H9 (cell line): ENCODE data around the gene GABRB3. TPM values are rescaled to one million over a fixed set of nuclear protein-coding genes. Genes with fewer than 3 reads are reported as not detected.
A peak's percentile ranks its signal among the peaks of the same experiment; 100 is the strongest.

ENCODE experiments used
- DNase-seq: peaks from one replicate; pipeline ENCODE4 v3.0.0-alpha.2; 2017
- H2AFZ ChIP-seq: one replicate; pipeline ENCODE4 v1.6.1; 2013; ENCODE audit warnings: mild to moderate bottlenecking, low read length, control low read depth, moderate library complexity
- H2AK5ac ChIP-seq: 2 replicates; pipeline ENCODE4 v1.6.1; 2013; ENCODE audit warnings: low read length, control low read depth, mixed read lengths; ENCODE audit not compliant: insufficient read length
- H2BK120ac ChIP-seq: one replicate; pipeline ENCODE4 v1.6.1; 2013; ENCODE audit warnings: low read depth, mild to moderate bottlenecking, low read length, control low read depth, inconsistent platforms; ENCODE audit not compliant: poor library complexity, severe bottlenecking
- H2BK12ac ChIP-seq: 2 replicates; pipeline ENCODE4 v1.6.1; 2013; ENCODE audit warnings: low read length, control low read depth, mixed read lengths, low read depth; ENCODE audit not compliant: insufficient read length
- H2BK15ac ChIP-seq: 2 replicates; pipeline ENCODE4 v1.6.1; 2013; ENCODE audit warnings: low read depth, low read length, control low read depth
- H2BK20ac ChIP-seq: one replicate; pipeline ENCODE4 v1.6.1; 2013; ENCODE audit warnings: low read depth, mild to moderate bottlenecking, low read length, control low read depth, inconsistent platforms; ENCODE audit not compliant: poor library complexity, severe bottlenecking
- H2BK5ac ChIP-seq: 2 replicates; pipeline ENCODE4 v1.6.1; 2013; ENCODE audit warnings: low read length, control low read depth, mixed read lengths; ENCODE audit not compliant: insufficient read length
- H3K14ac ChIP-seq: 2 replicates; pipeline ENCODE4 v1.6.1; 2013; ENCODE audit warnings: low read length, control low read depth; ENCODE audit not compliant: insufficient read depth
- H3K18ac ChIP-seq: 2 replicates; pipeline ENCODE4 v1.6.1; 2013; ENCODE audit warnings: low read depth, mild to moderate bottlenecking, mixed read lengths, low read length, control low read depth; ENCODE audit not compliant: insufficient read length
- H3K23ac ChIP-seq: 2 replicates; pipeline ENCODE4 v1.6.1; 2013; ENCODE audit warnings: low read length, control low read depth, mixed read lengths, low read depth; ENCODE audit not compliant: insufficient read length
- H3K23me2 ChIP-seq: 2 replicates; pipeline ENCODE4 v1.6.1; 2013; ENCODE audit warnings: low read depth, mild to moderate bottlenecking, mixed read lengths, low read length, control low read depth; ENCODE audit not compliant: insufficient read length, poor library complexity, severe bottlenecking
- H3K27ac ChIP-seq: 2 replicates; pipeline ENCODE4 v1.5.1; 2013; ENCODE audit warnings: low read length, control low read depth, mixed read lengths, low read depth; ENCODE audit not compliant: insufficient read length
- H3K27me3 ChIP-seq: 2 replicates; pipeline ENCODE4 v1.6.1; 2013; ENCODE audit warnings: low read length, control low read depth, inconsistent platforms; ENCODE audit not compliant: insufficient read depth
- H3K4ac ChIP-seq: 2 replicates; pipeline ENCODE4 v1.6.1; 2013; ENCODE audit warnings: low read depth, mild to moderate bottlenecking, control low read depth, inconsistent platforms, low read length, moderate library complexity
- H3K4me1 ChIP-seq: 2 replicates; pipeline ENCODE4 v1.6.1; 2013; ENCODE audit warnings: low read length, control low read depth, inconsistent platforms; ENCODE audit not compliant: insufficient read depth
- H3K4me2 ChIP-seq: 2 replicates; pipeline ENCODE4 v1.6.1; 2013; ENCODE audit warnings: low read length, control low read depth, mixed read lengths; ENCODE audit not compliant: insufficient read length, insufficient read depth
- H3K56ac ChIP-seq: 2 replicates; pipeline ENCODE4 v1.6.1; 2013; ENCODE audit warnings: low read depth, mild to moderate bottlenecking, mixed read lengths, low read length, control low read depth; ENCODE audit not compliant: insufficient read length
- H3K79me1 ChIP-seq: 2 replicates; pipeline ENCODE4 v1.6.1; 2013; ENCODE audit warnings: low read depth, mild to moderate bottlenecking, moderate library complexity, low read length, control low read depth, inconsistent platforms; ENCODE audit not compliant: insufficient read depth, poor library complexity, severe bottlenecking
- H3K79me2 ChIP-seq: 2 replicates; pipeline ENCODE4 v1.6.1; 2013; ENCODE audit warnings: low read length, control low read depth, inconsistent platforms; ENCODE audit not compliant: insufficient read depth
- H3K9ac ChIP-seq: 2 replicates; pipeline ENCODE4 v1.6.1; 2013; ENCODE audit warnings: low read length, control low read depth, mixed read lengths; ENCODE audit not compliant: insufficient read length; ENCODE audit errors: extremely low read depth
- H3K9me3 ChIP-seq: one replicate; pipeline ENCODE4 v1.6.1; 2013; ENCODE audit warnings: low read depth, low read length, inconsistent platforms; ENCODE audit not compliant: control insufficient read depth
- H3T11ph ChIP-seq: one replicate; pipeline ENCODE4 v1.6.1; 2013; ENCODE audit warnings: mild to moderate bottlenecking, low read length, control low read depth, inconsistent platforms
- H4K20me1 ChIP-seq: one replicate; pipeline ENCODE4 v1.6.1; 2013; ENCODE audit not compliant: control insufficient read depth, insufficient read length, insufficient read depth
- H4K5ac ChIP-seq: 2 replicates; pipeline ENCODE4 v1.6.1; 2013; ENCODE audit warnings: low read depth, mild to moderate bottlenecking, mixed read lengths, low read length, control low read depth; ENCODE audit not compliant: insufficient read length
- H4K8ac ChIP-seq: replicated peaks from 2 replicates; pipeline ENCODE4 v1.6.1; 2013; ENCODE audit warnings: low read length, control low read depth, mixed read lengths, low read depth; ENCODE audit not compliant: insufficient read length
- H4K91ac ChIP-seq: 2 replicates; pipeline ENCODE4 v1.6.1; 2013; ENCODE audit warnings: low read depth, mild to moderate bottlenecking, moderate library complexity, mixed read lengths, low read length, control low read depth; ENCODE audit not compliant: insufficient read length
- H3K27ac Mint-ChIP-seq, 3 experiments: 2 replicates in 2 of 3; 3 replicates in 1 of 3; pipeline ENCODE4 v1.8.0; 2020 to 2021; ENCODE audit warnings: mixed read lengths in 3 of 3, mild to moderate bottlenecking in 1 of 3, moderate library complexity in 1 of 3
- H3K27me3 Mint-ChIP-seq: 2 replicates; pipeline ENCODE4 v1.8.0; 2021; ENCODE audit warnings: low read depth, mild to moderate bottlenecking, moderate library complexity, mixed read lengths
- H3K36me3 Mint-ChIP-seq, 3 experiments: 2 replicates in 2 of 3; 3 replicates in 1 of 3; pipeline ENCODE4 v1.8.0; 2020 to 2021; ENCODE audit warnings: low read depth in 3 of 3, mixed read lengths in 3 of 3; ENCODE audit not compliant: insufficient read depth in 1 of 3
- H3K4me1 Mint-ChIP-seq, 2 experiments: 2 replicates each; pipeline ENCODE4 v1.8.0; 2020; ENCODE audit warnings: mixed read lengths in 2 of 2
- H3K4me3 Mint-ChIP-seq, 2 experiments: 2 replicates in 1 of 2; 3 replicates in 1 of 2; pipeline ENCODE4 v1.8.0; 2020 to 2021; ENCODE audit warnings: mild to moderate bottlenecking in 2 of 2, mixed read lengths in 2 of 2, moderate library complexity in 1 of 2
- H3K9me3 Mint-ChIP-seq, 2 experiments: 2 replicates in 1 of 2; 3 replicates in 1 of 2; pipeline ENCODE4 v1.8.0; 2020; ENCODE audit warnings: mild to moderate bottlenecking in 2 of 2, mixed read lengths in 2 of 2, moderate library complexity in 1 of 2
- WGBS: extraction: QIAGEN DNeasy Blood & Tissue Kit; methylation state at CpG from one replicate; pipeline ENCODE4 v1.1.7; 2013; ENCODE audit warnings: missing lambda C conversion rate, low lambda C conversion rate, mixed read lengths; ENCODE audit not compliant: insufficient read length; ENCODE audit errors: extremely low coverage; 5-methylcytosine and 5-hydroxymethylcytosine counted together
- total RNA-seq: library from RNA; stranded (reverse); gene quantifications from 2 replicates; pipeline ENCODE4 v1.2.1, GENCODE V29; 2021
- TF ChIP-seq, protein P1 (sequence below): fragments of 200-600 bp; sonication (generic); conservative IDR thresholded peaks from 3 replicates; pipeline ENCODE4 v1.8.0; 2021; ENCODE audit warnings: antibody characterized with exemption, mild to moderate bottlenecking

Gene GABRB3
- total RNA-seq, 1 experiment from 2014 or later, result 98.2 TPM

DNA sequence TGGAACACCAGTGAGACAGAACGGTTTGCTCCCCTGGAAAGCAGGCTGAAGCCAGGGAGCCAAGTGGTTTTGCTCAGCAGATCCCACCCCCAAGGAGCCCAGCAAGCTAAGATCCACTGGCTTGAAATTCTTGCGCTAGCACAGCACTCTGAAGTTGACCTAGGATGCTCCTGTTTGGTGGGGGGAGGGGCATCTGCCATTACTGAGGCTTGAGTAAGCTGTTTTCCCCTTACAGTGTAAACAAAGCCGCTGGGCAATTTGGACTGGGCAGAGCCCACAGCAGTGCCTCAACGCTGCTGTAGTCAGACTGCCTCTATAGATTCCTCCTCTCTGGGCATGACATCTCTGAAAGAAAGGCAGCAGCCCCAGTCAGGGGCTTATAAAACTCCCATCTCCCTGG is 241.4 kb downstream of the GABRB3 start:
- Histone ChIP-seq H3K4ac (no peak overlapping the region), H3K79me1 (no peaks in the 10 kb centered on the region), H2AFZ (no peak overlapping the region), H3K27me3 (no peaks in the 10 kb centered on the region), H2BK120ac (no peak overlapping the region), H2BK15ac (no peak overlapping the region), H3K9ac (no peak overlapping the region), H3K14ac (no peak overlapping the region), H2BK5ac (no peak overlapping the region), H4K8ac (no peak overlapping the region), H4K5ac (no peak overlapping the region), H3K4me1 (no peaks in the 10 kb centered on the region), H2AK5ac (no peak overlapping the region), H3K27ac (no peak overlapping the region), H3K18ac (no peak overlapping the region), H3K23me2 (no peaks in the 10 kb centered on the region), H3K9me3 (no peaks in the 10 kb centered on the region), H3K79me2 (no peaks in the 10 kb centered on the region), H3K56ac (no peak overlapping the region), H2BK12ac (no peak overlapping the region), H4K20me1 (no peaks in the 10 kb centered on the region), H4K91ac (no peak overlapping the region), H2BK20ac (no peak overlapping the region), H3T11ph (no peak overlapping the region), H3K4me2 (no peak overlapping the region), H3K23ac (no peak overlapping the region)
- Mint-ChIP-seq H3K27me3 (no peaks in the 10 kb centered on the region), H3K27ac (peak overlapping the region in 1 of 3 experiments; percentile 32; a peak in 1 of 7 replicates), H3K4me1 (peaks cover 6 to 12% of the 10 kb centered on the region in 2 experiments; a peak in 2 of 4 replicates), H3K4me3 (no peak overlapping the region), H3K36me3 (peaks cover 18 to 39% (median 39%) of the 10 kb centered on the region in 3 experiments), H3K9me3 (peaks cover 13 to 16% of the 10 kb centered on the region in 2 experiments; a peak in 4 of 5 replicates)
- no CpG with 5 or more reads among the region's 4 CpGs for WGBS
- TF ChIP-seq, protein P1, sequence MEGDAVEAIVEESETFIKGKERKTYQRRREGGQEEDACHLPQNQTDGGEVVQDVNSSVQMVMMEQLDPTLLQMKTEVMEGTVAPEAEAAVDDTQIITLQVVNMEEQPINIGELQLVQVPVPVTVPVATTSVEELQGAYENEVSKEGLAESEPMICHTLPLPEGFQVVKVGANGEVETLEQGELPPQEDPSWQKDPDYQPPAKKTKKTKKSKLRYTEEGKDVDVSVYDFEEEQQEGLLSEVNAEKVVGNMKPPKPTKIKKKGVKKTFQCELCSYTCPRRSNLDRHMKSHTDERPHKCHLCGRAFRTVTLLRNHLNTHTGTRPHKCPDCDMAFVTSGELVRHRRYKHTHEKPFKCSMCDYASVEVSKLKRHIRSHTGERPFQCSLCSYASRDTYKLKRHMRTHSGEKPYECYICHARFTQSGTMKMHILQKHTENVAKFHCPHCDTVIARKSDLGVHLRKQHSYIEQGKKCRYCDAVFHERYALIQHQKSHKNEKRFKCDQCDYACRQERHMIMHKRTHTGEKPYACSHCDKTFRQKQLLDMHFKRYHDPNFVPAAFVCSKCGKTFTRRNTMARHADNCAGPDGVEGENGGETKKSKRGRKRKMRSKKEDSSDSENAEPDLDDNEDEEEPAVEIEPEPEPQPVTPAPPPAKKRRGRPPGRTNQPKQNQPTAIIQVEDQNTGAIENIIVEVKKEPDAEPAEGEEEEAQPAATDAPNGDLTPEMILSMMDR, result no peak
- no peak for DNase-seq
